ENCODE data around the gene PUM2.

PUM2 gene

DNA sequence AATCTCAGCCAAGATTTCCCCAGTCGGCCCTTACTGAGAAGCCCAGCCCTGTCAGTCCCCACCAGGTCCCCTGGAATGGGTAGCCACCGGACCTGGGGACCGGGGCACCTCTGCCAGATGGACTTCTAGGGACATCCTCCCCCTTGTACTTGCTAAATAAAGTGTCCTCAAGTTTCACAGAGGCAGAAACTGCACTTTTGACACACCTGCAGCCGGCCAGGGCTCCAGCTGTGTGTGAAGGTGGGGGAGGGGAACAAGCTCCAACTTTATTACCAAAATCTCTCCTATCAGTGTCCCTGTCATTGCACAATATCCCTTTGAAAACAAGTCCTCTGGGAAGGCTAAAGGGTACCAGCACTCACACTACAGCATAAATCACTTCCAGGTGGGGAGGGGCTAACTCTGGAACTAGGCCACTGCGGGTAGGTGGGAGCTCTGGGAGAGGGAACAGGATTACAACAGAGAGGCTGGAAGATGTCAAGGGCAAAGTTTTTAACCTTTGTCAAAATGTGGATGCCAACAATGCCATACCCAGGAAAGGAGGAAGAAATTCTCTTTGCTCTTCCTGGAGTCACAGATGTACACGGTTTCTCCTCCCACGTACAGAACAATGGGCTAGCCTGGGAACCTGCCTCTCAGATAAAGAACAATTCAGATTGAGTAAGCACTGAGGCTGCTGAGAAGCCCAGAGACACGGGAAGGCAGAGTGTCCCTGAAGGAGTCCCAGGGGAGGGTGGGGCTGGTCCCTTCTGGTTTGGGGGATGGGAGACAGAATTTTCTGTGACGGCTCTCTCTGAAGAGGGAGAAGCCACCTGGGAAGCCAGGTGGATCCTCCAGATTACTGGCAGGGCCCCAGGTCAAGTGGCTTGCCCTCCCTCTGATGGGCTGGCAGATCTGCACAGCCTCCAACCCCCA, 136.7 kb downstream of the PUM2 start:
- Histone ChIP-seq H3K4me1 (ENCODE audit: control insufficient read depth in 5 of 5, insufficient read depth in 5 of 5, low read length in 5 of 5) (peaks cover 0 to 2% (median 0%) of the 10 kb centered on the region in 5 donors), H3K9ac (ENCODE audit: low read length in 5 of 5) (no peak overlapping the region), H3K4me3 (ENCODE audit: low read depth in 1 of 5, low read length in 5 of 5) (no peak overlapping the region), H3K9me3 (ENCODE audit: control insufficient read depth in 5 of 5, low read length in 5 of 5) (no peaks in the 10 kb centered on the region), H3K27me3 (ENCODE audit: control insufficient read depth in 5 of 5, insufficient read depth in 4 of 5, low read length in 5 of 5) (peaks cover 0 to 8% (median 0%) of the 10 kb centered on the region in 5 donors), H3K27ac (ENCODE audit: low read depth, low read length) (no peak overlapping the region), H3K36me3 (ENCODE audit: control insufficient read depth in 5 of 5, insufficient read depth in 5 of 5, low read length in 5 of 5) (no peaks in the 10 kb centered on the region)

DNA sequence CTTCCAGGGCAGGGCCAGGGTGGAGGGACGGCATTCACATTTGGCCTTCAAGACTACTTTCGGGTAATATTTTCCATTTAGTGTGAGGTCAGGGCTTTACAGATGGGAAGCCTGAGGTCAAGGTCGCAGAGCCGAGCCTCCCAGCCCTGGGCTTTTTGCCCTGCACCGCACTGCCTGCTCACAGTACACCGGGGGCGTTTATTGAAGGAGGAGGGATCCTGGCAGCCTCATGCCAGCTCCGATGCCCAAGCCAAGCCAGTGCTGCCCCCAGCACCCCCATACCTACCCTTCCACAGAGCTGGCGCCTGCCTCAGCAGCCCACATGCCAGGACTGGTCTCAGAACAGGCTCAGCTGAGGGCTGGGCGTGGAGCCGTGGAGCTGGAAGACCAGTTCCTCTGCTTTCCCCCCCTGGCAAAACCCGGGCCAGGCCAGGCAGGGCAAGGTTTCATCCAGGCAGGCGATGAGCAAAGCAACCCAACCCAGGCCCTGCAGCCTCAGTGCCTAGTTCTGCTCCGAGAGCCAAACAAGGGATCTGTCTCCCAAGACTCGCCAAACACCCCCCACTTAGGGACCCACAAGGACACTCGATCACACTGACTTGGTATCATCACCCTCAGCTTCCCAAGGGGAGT, 137.7 kb downstream of the PUM2 start:
- H3K27me3 ChIP-seq (ENCODE audit: control insufficient read depth in 5 of 5, insufficient read depth in 4 of 5, low read length in 5 of 5) = peaks cover 0 to 8% (median 0%) of the 10 kb centered on the region in 5 donors
- H3K4me1 ChIP-seq (ENCODE audit: control insufficient read depth in 5 of 5, insufficient read depth in 5 of 5, low read length in 5 of 5) = no peaks in the 10 kb centered on the region
- H3K27ac ChIP-seq (ENCODE audit: low read depth, low read length) = no peak overlapping the region
- no peak overlapping the region for H3K4me3 ChIP-seq (ENCODE audit: low read depth in 1 of 5, low read length in 5 of 5)
- no peaks in the 10 kb centered on the region for H3K36me3 ChIP-seq (ENCODE audit: control insufficient read depth in 5 of 5, insufficient read depth in 5 of 5, low read length in 5 of 5)
- no peak overlapping the region for H3K9ac ChIP-seq (ENCODE audit: low read length in 5 of 5)
- H3K9me3 ChIP-seq (ENCODE audit: control insufficient read depth in 5 of 5, low read length in 5 of 5) = no peaks in the 10 kb centered on the region

DNA sequence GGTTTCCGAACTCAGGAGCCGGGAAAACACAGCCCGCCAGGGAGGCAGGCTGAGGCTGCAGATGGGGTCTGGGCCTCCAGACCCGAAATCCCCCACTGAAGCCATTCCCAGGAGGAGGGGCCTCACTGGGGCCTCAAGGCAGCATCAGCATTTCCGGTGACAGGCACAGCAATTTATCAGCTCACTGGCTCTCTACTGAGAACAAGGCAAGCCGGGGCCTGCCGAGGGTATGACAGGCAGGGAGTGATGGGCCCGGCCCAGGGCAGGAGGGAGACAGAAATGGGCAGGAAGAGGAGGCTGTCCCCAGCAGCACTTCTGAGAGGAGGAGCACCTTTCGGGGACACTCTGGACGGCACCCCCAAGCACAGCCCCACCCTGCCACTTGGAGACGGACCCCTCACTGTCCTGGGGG, 138.2 kb downstream of the PUM2 start:
- H3K27me3 ChIP-seq (ENCODE audit: control insufficient read depth in 5 of 5, insufficient read depth in 4 of 5, low read length in 5 of 5) = peaks cover 0 to 8% (median 0%) of the 10 kb centered on the region in 5 donors
- H3K27ac ChIP-seq (ENCODE audit: low read depth, low read length) = no peak overlapping the region
- H3K4me3 ChIP-seq (ENCODE audit: low read depth in 1 of 5, low read length in 5 of 5) = no peak overlapping the region
- no peak overlapping the region for H3K9ac ChIP-seq (ENCODE audit: low read length in 5 of 5)
- no peaks in the 10 kb centered on the region for H3K9me3 ChIP-seq (ENCODE audit: control insufficient read depth in 5 of 5, low read length in 5 of 5)
- no peaks in the 10 kb centered on the region for H3K4me1 ChIP-seq (ENCODE audit: control insufficient read depth in 5 of 5, insufficient read depth in 5 of 5, low read length in 5 of 5)
- H3K36me3 ChIP-seq (ENCODE audit: control insufficient read depth in 5 of 5, insufficient read depth in 5 of 5, low read length in 5 of 5) = no peaks in the 10 kb centered on the region

DNA sequence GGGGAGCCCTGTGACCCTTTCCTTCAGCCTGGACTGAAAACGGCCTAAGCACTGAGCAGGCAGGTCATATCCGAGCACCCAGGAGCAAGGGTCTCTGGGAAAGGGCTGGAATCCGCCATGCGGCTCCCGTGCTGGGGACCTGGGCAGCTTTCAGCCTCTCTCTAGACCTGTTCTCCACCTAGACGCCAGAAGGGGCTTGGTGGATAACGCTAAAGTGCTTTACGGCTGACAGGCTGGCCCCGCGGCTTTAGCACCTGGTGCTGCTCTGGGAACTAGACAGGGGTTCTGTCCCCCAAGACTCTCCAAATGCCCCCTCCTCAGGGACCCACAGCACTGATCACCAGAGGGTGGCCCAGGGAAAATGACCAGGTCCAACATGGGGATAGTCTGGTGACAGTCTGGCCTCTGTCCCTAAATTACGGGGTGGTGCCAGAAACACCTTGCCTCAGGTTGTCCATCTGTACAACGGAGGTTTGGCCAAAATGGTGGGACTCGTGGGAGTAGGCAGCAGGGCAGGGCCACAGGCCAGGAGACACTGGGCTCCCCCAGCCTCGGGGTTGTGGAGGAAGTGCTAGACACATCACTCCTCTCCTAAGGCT, 138.7 kb downstream of the PUM2 start:
- H3K27ac ChIP-seq (ENCODE audit: low read depth, low read length) = no peak overlapping the region
- no peaks in the 10 kb centered on the region for H3K4me1 ChIP-seq (ENCODE audit: control insufficient read depth in 5 of 5, insufficient read depth in 5 of 5, low read length in 5 of 5)
- H3K36me3 ChIP-seq (ENCODE audit: control insufficient read depth in 5 of 5, insufficient read depth in 5 of 5, low read length in 5 of 5) = no peaks in the 10 kb centered on the region
- no peak overlapping the region for H3K9ac ChIP-seq (ENCODE audit: low read length in 5 of 5)
- peaks cover 0 to 8% (median 0%) of the 10 kb centered on the region in 5 donors for H3K27me3 ChIP-seq (ENCODE audit: control insufficient read depth in 5 of 5, insufficient read depth in 4 of 5, low read length in 5 of 5)
- H3K9me3 ChIP-seq (ENCODE audit: control insufficient read depth in 5 of 5, low read length in 5 of 5) = no peaks in the 10 kb centered on the region
- H3K4me3 ChIP-seq (ENCODE audit: low read depth in 1 of 5, low read length in 5 of 5) = no peak overlapping the region

DNA sequence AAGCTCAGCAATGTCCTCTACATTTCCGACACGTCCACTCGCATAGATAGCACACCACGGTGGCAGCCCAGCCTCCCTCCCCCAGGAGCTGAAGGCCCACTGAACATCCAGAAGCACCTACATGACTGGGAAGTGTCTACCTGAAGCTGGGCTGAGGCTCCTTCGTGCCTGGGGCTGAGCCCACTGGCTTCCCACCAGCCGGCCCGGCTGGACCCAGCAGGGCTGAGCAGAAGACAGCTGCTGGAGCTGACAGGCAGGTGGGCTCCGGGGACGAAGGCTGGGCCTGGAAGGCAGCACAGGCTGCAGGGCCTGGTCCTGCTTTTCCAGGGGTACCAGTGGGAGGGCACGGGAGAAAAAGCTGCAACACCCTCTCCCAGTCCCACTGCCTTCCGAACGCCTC, 139.2 kb downstream of the PUM2 start:
- no peaks in the 10 kb centered on the region for H3K4me1 ChIP-seq (ENCODE audit: control insufficient read depth in 5 of 5, insufficient read depth in 5 of 5, low read length in 5 of 5)

DNA sequence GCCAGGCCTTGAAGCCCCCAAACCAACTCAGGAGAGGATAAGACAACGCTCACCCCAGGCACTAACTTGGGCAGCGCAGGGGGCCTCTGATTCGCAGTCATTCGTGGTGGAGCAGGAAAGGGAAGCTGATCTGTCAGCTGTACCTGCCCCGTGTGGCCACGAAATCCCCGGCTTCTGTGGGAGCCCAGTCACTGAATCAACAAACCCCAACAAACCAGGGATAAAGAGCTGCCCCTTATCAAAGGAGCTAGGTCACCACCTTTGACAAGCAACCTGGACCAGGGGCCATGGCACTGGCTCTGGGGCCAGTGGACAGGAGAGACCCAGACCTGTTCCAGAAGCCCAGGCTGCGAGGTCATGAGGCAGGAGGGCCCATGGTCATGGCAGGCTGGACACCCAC, 140.2 kb downstream of the PUM2 start:
- Histone ChIP-seq H3K4me3 (ENCODE audit: low read depth in 1 of 5, low read length in 5 of 5) (no peak overlapping the region), H3K27me3 (ENCODE audit: control insufficient read depth in 5 of 5, insufficient read depth in 4 of 5, low read length in 5 of 5) (peaks cover 0 to 8% (median 0%) of the 10 kb centered on the region in 5 donors), H3K9ac (ENCODE audit: low read length in 5 of 5) (no peak overlapping the region), H3K36me3 (ENCODE audit: control insufficient read depth in 5 of 5, insufficient read depth in 5 of 5, low read length in 5 of 5) (no peaks in the 10 kb centered on the region), H3K27ac (ENCODE audit: low read depth, low read length) (no peak overlapping the region), H3K9me3 (ENCODE audit: control insufficient read depth in 5 of 5, low read length in 5 of 5) (no peaks in the 10 kb centered on the region), H3K4me1 (ENCODE audit: control insufficient read depth in 5 of 5, insufficient read depth in 5 of 5, low read length in 5 of 5) (peaks cover 0 to 4% (median 0%) of the 10 kb centered on the region in 5 donors)

More for the DNA sequence above, 139.2 kb downstream of the PUM2 start:
- H3K27ac ChIP-seq (ENCODE audit: low read depth, low read length) = no peak overlapping the region
- H3K27me3 ChIP-seq (ENCODE audit: control insufficient read depth in 5 of 5, insufficient read depth in 4 of 5, low read length in 5 of 5) = peaks cover 0 to 8% (median 0%) of the 10 kb centered on the region in 5 donors
- H3K4me3 ChIP-seq (ENCODE audit: low read depth in 1 of 5, low read length in 5 of 5) = no peak overlapping the region
- no peaks in the 10 kb centered on the region for H3K36me3 ChIP-seq (ENCODE audit: control insufficient read depth in 5 of 5, insufficient read depth in 5 of 5, low read length in 5 of 5)
- no peaks in the 10 kb centered on the region for H3K9me3 ChIP-seq (ENCODE audit: control insufficient read depth in 5 of 5, low read length in 5 of 5)
- H3K9ac ChIP-seq (ENCODE audit: low read length in 5 of 5) = no peak overlapping the region

DNA sequence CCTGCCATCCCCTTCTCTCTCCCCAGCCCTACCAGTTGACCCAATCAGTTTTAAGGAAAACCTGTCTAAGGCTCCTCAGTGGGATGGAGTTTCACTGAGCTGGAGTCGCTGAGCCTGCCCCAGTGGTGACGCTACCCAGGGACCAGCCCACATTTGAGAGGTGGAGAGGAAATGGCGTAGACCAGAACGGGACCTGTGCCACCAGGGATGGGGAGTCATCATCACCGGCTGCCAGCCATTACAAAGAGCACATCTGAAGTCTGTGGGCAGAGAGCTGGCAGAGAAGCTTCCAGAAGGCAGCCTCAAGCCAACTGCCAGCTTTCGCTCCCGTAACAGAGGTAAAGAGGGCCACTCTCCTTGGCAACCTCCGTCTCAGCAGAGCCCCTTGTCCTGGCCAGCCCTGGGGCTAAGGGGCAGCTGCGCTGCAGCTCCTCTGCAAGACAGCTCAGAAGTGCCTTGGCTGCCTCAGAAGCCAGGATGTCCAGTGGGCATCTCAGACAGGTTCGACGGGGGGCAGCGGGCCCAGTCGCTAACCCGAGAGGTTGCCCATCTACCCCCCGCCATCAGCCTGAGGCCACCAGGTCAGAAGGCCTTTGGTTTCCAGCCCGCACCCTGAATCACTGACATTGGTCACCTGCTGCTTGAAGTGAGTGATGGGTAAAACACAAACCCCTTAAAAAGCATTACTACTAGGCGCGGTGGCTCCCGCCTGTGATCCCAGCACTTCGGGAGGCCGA, 141.1 kb downstream of the PUM2 start:
- H3K27me3 ChIP-seq (ENCODE audit: control insufficient read depth in 5 of 5, insufficient read depth in 4 of 5, low read length in 5 of 5) = peaks cover 0 to 8% (median 0%) of the 10 kb centered on the region in 5 donors
- H3K4me1 ChIP-seq (ENCODE audit: control insufficient read depth in 5 of 5, insufficient read depth in 5 of 5, low read length in 5 of 5) = peaks cover 0 to 4% (median 0%) of the 10 kb centered on the region in 5 donors
- H3K9ac ChIP-seq (ENCODE audit: low read length in 5 of 5) = no peak overlapping the region
- H3K36me3 ChIP-seq (ENCODE audit: control insufficient read depth in 5 of 5, insufficient read depth in 5 of 5, low read length in 5 of 5) = no peaks in the 10 kb centered on the region
- no peak overlapping the region for H3K27ac ChIP-seq (ENCODE audit: low read depth, low read length)
- H3K9me3 ChIP-seq (ENCODE audit: control insufficient read depth in 5 of 5, low read length in 5 of 5) = no peaks in the 10 kb centered on the region
- H3K4me3 ChIP-seq (ENCODE audit: low read depth in 1 of 5, low read length in 5 of 5) = no peak overlapping the region

DNA sequence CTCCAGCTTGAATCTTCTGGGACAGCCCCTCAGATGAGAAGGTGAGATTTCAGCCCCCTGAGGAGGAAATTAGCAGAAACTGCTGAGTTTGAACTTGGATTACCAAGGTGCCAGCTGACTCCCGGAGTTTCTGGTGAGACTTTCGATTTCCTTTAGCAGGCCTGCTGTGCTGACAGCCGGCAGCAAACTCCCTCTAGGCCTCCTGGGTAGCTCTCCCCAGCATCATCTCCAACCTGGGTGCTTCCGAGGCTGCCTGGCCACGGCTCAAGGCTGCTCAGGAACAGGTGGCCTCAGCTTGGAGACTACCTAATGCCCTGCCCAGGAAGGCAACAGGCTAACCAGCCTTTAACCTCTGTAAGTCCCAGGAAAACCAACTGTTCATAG, 142.2 kb downstream of the PUM2 start:
- no peak overlapping the region for H3K27ac ChIP-seq (ENCODE audit: low read depth, low read length)
- no peaks in the 10 kb centered on the region for H3K9me3 ChIP-seq (ENCODE audit: control insufficient read depth in 5 of 5, low read length in 5 of 5)
- H3K4me3 ChIP-seq (ENCODE audit: low read depth in 1 of 5, low read length in 5 of 5) = no peak overlapping the region
- H3K4me1 ChIP-seq (ENCODE audit: control insufficient read depth in 5 of 5, insufficient read depth in 5 of 5, low read length in 5 of 5) = peaks cover 0 to 4% (median 0%) of the 10 kb centered on the region in 5 donors
- no peak overlapping the region for H3K9ac ChIP-seq (ENCODE audit: low read length in 5 of 5)
- peaks cover 0 to 8% (median 0%) of the 10 kb centered on the region in 5 donors for H3K27me3 ChIP-seq (ENCODE audit: control insufficient read depth in 5 of 5, insufficient read depth in 4 of 5, low read length in 5 of 5)
- no peaks in the 10 kb centered on the region for H3K36me3 ChIP-seq (ENCODE audit: control insufficient read depth in 5 of 5, insufficient read depth in 5 of 5, low read length in 5 of 5)

DNA sequence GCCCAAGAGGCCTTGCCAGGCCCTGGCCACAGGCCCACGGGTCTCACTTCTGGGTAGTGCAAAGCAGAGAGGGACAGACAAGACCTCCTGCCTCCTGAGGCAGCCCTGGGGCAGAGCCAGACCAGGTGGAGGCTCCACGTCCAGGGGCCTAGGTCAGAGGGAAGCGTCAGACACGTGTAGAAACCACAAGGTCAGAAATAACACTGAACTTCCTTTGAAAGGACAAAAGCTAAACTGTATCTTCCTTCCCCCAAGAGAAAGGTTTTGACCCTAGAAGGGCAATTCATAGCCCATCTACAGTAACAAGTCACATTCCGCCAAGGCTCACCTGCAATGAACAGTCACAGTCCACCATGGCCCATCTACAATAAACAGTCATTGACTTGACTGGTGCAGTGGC, 143.6 kb downstream of the PUM2 start:
- Histone ChIP-seq H3K36me3 (ENCODE audit: control insufficient read depth in 5 of 5, insufficient read depth in 5 of 5, low read length in 5 of 5) (no peaks in the 10 kb centered on the region), H3K9me3 (ENCODE audit: control insufficient read depth in 5 of 5, low read length in 5 of 5) (no peaks in the 10 kb centered on the region), H3K4me3 (ENCODE audit: low read depth in 1 of 5, low read length in 5 of 5) (no peak overlapping the region), H3K9ac (ENCODE audit: low read length in 5 of 5) (no peak overlapping the region), H3K27ac (ENCODE audit: low read depth, low read length) (no peak overlapping the region), H3K27me3 (ENCODE audit: control insufficient read depth in 5 of 5, insufficient read depth in 4 of 5, low read length in 5 of 5) (peaks cover 0 to 5% (median 0%) of the 10 kb centered on the region in 5 donors), H3K4me1 (ENCODE audit: control insufficient read depth in 5 of 5, insufficient read depth in 5 of 5, low read length in 5 of 5) (peaks cover 0 to 4% (median 0%) of the 10 kb centered on the region in 5 donors)
